Stimulated activated CD8-positive, alpha-beta memory T cell treated with anti-CD3 and anti-CD28 coated beads, Interleukin-15, amount 100 ng/mL, for 48 hours (primary cell): Measurements from ENCODE around the gene NR1H2.

Experiments
- DNase-seq, 2 donors: peaks; one replicate each; pipeline ENCODE4 v3.0.0-alpha.2; 2020; ENCODE audit warnings: low read depth in 2 of 2

NR1H2 gene

DNA sequence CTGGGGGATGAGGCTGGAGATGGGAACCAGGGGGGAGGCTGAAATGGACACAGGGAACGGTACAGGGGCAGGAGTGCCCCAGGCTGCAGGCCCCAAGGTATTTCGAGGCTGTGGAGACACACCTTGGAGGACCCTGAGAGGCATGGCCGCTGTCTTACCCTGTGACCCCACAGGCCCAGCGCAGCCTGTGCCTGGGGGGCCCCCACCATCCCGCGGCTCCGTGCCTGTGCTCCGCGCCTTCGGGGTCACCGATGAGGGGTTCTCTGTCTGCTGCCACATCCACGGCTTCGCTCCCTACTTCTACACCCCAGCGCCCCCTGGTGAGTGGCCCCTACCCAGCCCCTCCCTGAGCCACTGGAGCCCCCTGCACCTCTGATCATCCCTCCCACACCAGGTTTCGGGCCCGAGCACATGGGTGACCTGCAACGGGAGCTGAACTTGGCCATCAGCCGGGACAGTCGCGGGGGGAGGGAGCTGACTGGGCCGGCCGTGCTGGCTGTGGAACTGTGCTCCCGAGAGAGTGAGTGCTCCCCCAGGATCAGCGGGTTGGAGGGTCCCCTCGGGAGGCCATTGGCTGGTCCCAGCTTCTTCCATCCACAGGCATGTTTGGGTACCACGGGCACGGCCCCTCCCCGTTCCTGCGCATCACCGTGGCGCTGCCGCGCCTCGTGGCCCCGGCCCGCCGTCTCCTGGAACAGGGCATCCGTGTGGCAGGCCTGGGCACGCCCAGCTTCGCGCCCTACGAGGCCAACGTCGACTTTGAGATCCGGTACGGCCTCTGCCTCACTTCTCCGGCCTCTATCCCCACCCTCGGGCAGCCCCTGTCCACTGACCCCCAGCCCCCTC lies 25.6 kb downstream of the NR1H2 start:
- no peak for DNase-seq

DNA sequence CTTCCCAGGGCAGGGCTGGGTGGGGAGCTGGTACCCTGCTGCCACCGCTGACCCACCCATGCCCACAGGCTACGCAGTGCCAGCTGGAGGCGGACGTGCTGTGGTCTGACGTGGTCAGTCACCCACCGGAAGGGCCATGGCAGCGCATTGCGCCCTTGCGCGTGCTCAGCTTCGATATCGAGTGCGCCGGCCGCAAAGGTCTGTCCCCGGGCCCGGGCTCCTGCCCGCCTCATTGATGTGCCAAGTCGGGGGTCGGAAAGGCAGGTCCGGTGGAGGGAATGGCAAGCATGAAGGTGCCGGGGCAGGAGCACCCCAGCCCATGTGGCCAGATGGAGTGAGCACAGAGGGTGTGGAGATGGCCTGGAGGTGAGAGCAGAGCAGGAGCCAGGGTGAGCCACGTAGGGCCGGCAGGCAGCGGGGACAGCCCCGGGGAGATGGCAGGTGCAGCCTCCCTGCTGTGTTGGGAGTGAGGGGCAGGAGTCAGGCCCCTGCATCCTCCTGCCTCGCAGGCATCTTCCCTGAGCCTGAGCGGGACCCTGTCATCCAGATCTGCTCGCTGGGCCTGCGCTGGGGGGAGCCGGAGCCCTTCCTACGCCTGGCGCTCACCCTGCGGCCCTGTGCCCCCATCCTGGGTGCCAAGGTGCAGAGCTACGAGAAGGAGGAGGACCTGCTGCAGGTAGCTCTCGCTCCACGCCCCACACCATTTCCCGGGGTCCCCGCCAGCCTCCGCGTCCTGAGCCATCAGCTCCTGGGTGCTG lies 26.5 kb downstream of the NR1H2 start:
- no peak for DNase-seq

DNA sequence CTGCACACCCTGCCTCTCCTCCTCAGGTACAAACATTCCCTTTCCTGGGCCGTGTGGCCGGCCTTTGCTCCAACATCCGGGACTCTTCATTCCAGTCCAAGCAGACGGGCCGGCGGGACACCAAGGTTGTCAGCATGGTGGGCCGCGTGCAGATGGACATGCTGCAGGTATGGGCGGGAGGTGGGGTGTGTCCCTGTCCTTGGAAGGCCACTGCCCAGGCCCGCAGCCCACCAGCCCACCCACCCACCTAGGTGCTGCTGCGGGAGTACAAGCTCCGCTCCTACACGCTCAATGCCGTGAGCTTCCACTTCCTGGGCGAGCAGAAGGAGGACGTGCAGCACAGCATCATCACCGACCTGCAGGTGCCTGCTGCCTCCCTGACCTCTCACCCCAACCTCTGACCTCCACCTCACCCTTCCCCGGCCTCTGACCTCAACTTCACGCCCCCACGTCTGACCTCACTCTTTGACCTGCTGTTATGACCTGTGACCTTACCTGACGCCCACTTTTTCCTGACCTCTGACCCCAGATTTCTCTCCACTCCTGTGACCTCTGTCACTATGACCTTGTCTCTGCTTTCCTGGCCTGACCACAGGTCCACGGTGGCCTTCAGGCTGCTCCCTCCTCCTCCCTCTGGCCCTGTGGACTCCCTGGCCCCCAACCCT lies 30.0 kb downstream of the NR1H2 start:
- no peak for DNase-seq

DNA sequence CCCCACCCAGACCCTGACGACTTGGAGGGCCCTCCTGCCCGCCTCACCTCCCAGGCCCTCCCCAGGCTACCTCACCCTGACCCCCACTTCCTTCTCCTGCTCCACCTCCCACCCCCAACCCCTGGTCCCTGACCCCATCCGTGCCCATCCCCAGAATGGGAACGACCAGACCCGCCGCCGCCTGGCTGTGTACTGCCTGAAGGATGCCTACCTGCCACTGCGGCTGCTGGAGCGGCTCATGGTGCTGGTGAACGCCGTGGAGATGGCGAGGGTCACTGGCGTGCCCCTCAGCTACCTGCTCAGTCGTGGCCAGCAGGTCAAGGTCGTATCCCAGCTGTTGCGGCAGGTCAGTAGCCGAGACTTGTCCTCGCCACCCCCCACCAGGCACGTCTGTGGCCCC lies 30.6 kb downstream of the NR1H2 start:
- DNase-seq: no peak

DNA sequence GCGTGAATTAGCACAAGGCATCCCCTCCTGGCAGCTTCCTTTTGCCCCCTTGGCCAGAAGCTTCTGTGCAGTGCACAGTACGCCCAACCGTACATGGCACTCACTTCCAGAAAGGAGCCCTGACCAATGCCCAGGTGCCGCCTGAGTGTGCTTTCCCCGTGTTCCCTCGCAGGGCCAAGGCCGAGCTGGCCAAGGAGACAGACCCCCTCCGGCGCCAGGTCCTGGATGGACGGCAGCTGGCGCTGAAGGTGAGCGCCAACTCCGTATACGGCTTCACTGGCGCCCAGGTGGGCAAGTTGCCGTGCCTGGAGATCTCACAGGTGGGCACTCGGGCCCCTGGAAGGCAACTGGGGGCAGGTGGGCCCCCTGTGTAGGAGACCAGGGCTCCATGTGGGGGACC lies 33.1 kb downstream of the NR1H2 start:
- DNase-seq: no peak

DNA sequence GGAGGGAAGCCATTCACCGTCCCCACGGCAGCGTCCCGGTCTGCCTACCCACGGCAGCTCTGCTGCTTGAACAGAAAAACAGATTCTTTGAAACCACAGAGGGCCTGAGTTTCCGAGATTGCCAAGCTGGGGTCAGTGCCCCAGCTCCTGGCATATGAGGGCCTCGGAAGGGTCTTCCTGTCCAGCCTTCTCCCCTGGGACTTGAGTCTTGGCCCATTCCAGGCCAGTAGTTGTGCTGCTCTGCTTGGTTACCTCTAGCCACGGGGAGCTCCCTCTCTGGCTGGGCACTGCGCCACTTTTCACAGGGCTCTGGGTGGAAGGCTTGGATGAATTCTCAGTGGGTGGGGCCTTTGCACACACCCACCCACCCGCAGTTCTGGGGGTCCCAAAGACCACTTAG lies 33.9 kb downstream of the NR1H2 start:
- no peak for DNase-seq

DNA sequence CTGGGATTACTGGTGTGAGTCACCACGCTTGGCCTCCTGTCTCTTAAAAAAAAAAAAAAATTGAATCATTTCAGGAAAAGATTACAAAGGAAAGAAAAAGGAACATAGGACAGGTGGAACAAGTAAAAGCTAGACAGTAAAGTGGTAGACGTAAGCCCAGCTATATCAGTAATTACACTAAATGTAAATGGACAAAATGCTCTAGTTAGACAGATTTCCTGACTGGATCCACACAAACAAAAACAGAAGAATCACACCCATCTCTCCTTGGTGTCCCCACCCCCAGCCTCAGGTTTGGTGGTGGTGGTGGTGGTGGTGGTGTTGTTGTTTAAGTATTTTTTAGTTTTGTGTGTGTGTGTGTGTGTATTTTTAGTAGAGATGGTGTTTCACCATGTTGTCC lies 36.2 kb downstream of the NR1H2 start:
- DNase-seq: no peak

DNA sequence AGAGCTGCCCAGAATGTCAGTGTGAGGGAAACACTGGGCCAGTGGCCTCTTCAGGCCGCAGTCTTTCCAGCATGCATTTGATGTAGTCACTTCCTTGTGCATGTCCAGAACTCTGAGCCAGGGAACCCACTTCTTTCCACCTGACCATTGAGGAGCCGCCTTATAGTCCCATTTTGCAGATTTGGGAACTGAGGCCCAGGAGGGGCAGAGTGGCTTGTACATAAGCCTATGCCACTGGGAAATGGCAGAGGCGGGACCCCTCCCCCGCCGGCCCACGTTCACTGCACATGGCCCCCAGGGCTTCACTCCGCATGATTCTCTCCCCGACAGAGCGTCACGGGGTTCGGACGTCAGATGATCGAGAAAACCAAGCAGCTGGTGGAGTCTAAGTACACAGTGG lies 36.8 kb downstream of the NR1H2 start:
- DNase-seq: no peak

DNA sequence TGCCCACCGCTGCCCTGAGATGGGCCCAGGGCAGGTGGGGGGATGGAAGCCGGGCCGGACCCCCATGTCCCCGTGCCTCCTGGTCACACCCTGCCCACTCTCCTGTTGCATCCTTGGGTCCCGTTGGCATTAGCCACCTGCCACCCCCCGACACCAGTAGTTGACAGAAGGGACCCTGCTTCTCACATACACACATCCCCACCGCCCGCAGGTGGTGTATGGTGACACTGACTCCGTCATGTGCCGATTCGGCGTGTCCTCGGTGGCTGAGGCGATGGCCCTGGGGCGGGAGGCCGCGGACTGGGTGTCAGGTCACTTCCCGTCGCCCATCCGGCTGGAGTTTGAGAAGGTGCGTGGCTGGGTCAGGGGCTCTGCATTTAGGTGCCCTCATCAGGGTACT lies 37.3 kb downstream of the NR1H2 start:
- DNase-seq: no peak

DNA sequence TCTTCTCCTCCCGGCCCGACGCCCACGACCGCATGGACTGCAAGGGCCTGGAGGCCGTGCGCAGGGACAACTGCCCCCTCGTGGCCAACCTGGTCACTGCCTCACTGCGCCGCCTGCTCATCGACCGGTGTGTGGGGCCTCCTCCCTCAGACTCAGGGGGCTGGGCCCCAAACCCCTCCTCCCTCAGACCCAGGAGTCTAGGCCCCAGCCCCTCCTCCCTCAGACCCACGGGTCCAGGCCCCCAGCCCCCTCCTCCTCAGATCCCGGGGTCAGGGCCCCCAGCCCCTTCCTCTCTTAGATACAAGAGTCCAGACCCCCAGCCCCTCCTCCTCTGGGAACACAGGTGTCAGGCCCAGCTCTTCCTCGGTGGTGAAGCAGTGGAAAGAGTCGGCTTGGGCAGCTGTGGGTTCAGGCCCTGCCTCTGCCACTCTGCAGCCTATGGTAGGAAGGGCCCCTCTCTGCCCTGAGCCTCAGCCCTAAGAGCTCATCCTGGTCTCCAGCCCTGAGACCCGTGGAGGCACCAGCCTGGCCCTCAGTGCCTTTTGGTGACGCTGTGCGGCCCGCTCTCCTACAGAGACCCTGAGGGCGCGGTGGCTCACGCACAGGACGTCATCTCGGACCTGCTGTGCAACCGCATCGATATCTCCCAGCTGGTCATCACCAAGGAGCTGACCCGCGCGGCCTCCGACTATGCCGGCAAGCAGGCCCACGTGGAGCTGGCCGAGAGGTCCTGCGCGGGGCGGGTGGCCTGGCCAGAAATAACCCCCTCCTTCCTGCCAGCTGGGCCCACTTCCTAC lies 38.8 kb downstream of the NR1H2 start:
- peak; percentile 60 to 66 for DNase-seq

DNA sequence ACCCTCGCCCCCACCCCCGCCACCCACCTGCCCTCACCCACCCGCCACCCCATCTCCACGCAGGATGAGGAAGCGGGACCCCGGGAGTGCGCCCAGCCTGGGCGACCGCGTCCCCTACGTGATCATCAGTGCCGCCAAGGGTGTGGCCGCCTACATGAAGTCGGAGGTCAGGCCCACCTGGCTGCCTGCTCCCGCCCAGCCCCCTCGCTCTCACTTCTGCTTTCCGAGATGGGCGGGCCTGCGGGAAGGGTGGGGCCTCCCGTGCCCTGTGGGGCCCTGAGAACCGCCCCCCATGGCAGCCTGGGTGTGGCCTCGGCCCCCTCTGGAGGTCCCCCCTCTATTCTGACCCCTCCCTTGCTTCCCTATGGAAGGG lies 39.4 kb downstream of the NR1H2 start:
- DNase-seq: no peak

DNA sequence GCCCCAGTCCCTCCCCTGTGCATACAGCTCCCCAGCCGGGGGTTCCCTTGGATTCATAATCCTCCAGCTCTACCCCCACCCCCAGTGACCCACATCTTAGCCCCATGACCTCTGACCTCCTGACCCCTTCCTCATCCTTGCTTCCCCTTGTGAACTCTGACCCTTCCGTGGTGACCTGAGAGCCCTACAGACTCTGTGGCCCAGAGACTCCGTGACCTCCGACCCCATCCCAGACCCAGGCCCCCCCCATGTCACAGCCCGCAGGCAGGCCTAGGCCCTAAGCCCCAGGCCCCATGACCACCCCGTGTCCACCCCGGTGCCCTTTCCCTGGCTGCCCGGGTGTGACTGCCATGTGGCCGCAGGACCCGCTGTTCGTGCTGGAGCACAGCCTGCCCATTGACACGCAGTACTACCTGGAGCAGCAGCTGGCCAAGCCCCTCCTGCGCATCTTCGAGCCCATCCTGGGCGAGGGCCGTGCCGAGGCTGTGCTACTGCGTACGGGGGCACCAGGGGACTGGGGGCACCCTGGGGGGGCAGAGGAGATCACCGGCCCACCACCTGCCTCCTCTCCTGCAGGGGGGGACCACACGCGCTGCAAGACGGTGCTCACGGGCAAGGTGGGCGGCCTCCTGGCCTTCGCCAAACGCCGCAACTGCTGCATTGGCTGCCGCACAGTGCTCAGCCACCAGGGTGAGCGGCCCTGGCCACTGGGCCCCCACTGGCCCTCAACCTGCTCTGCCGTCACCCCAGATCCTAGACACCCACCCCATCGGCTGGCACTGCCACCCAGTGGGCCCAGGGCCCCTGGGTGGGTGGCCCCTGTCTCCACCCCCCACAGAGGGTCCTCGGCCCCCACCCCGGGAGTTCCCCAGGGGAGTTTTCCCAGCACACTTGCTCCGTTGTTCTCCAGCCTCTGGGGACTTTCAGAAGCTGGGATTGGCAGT lies 40.0 kb downstream of the NR1H2 start:
- DNase-seq: no peak

DNA sequence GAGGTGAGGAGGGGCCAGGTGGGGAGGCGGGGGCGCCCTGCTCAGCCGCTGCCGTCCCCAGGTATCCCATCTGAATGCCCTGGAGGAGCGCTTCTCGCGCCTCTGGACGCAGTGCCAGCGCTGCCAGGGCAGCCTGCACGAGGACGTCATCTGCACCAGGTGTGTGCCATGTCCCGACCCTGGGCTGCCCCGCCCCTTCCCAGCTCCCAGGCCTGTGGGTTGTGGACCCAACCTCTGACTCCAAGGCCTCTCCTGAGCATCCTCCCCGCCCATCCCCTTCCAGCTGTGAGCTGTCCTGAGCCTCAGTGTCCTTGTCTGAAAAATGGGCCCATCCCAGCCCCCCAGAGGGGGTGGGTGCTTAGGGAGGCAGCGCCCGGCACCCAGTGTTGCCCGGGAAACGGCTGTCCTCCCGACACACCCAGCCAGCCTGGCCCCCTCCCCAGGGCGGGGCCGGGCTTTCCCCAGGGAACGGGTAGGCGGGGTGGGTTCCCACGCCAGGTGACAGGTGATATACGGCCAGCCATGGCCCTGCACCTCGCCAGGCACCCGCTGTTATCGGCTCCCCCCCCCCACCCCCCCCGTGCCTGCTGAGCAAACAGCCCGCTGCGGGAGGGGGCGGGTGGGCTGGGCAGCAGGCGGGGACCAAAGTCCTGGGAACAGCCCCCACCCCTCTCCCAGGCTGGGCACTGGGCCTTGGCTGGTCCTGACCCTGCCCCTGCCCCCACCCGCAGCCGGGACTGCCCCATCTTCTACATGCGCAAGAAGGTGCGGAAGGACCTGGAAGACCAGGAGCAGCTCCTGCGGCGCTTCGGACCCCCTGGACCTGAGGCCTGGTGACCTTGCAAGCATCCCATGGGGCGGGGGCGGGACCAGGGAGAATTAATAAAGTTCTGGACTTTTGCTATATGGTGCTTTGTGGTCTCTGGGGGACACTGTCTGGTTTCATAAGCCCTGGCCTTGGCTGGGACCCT lies 41.1 kb downstream of the NR1H2 start:
- no peak for DNase-seq

DNA sequence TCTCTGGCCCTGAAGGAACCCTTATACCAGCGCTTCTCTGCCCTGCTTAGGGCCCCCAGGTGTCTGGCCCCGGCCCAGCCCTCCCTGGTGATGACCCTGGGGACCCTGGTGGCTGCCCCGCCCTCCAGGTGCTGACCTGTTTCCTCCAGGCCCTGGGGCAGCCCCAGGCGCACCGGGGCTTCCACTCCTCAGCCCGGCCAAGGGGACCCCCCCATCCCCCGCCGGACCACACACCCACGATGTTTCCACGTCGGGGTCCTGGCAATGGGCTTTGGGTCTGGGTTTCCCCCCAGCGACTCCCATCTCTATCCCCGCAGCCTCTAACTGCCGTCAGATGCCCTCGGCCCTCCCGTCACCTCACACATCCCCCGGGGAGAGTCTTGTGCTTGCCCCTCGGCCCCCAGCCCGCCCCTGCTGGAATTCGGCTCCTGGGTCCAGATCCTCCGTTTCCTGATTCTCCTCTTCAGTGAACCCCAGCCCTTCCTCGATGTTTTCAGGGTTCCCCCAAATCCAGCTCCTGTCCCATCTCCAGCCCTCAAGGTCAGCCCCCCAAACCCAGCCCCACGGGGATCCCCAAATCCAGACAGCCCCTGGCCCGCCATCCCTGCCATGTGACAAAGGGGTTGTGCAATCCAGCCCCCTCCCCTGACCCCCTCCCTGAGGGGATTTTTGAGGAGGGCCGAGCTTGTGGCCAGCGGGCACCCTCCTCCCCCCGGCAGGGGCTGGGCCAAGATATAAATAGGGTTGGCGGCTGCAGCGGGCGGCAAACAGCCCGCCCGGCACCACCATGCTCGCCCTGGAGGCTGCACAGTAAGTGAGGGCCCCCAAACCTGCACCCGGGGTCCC lies 42.1 kb downstream of the NR1H2 start, which contains the start of gene SPIB:
Gene SPIB, plus strand, starts transcription at position 763 of the 846 bp plus-strand sequence. Its CDS starts 25 bp downstream, at position 788.
- no peak for DNase-seq

DNA sequence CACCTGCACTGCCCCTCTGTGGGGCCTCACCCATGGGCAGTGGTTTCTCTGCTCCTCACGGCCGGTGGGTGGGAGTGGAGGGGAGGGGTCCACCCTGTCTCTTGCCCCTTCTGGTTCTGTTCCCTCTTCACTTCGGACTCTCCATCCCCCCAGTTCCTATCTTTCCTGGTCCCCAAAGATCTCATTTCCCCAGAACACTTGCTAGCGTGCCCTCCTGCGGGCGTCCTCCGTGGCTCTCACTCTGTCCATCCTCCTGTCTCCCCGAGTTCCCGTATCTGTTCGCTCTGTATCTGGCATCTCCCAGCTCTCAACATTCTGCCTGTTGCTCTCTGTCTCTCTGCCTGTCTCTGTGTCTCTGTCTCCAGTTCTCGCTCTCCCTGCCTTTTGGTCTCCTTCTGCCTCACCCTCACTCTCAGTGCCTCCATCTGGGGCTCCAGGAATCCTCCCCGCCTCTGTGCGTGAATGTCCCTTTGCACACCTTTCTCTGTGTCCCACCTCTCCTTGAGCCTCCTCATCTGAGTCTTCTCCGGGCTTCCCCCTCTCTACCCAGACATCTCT lies 42.8 kb downstream of the NR1H2 start:
- no peak for DNase-seq

DNA sequence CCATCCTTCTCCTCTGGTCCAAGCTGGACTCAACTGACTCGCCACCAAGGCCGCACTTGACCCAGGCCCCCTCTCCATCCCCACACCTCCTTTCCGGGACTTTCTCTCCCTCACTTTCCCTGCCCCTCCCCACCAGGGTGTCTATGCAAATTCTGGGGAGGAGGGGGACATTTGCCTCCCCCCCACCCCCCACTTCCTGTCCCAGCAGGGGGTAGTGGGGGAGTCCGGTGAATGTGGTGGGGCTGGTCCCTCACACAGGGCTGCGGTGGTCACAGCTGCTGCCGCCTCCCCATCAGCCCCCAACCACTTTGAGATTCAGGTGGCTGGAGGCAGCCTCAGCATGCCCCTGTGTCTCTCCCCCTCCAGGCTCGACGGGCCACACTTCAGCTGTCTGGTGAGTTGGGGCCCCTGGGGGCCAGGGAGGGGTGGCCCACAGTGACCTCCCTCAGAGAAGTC lies 43.4 kb downstream of the NR1H2 start:
- no peak for DNase-seq

DNA sequence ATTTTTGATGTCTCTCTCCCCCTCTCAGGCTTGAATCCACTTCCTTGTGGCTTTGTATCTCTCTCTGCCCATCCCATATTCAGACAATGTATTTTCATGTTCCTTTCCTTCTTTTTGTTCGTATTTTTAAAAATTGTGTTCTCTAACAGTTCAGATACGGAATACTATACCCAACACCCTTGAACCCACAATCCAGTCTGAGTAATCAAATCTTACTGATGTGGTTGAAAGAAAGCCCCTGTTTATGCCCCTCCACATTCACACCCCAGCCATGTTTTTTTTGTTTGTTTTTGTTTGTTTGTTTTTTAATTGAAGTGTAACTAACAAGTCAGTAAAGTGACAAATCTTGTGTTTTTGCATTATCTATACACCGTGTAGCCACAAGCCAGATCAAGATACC lies 43.9 kb downstream of the NR1H2 start:
- no peak for DNase-seq

DNA sequence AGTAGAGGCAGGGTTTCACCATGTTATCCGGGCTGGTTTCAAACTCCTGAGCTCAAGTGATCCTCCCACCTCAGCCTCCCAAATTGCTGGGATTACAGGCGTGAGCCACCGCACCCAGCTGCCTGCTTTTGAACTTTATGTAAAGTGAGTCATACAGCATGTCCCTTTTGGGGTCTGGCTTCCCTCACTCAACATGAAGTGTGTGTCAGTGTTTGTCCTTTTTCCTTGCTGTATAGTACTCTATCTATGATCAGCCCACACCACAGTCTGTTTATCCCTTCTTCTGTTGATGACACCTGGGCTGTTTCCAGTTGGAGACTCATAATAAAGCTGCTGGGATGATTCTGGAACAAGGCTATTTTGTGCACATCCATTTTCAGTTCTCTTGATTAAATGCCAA lies 44.6 kb downstream of the NR1H2 start:
- no peak for DNase-seq
